Endometrial microvascular endothelial cells (primary cell): ENCODE results near the gene HPS1. TPM values are rescaled to one million over a fixed set of nuclear protein-coding genes. Genes with fewer than 3 reads are reported as not detected.

Source experiments
- in situ Hi-C: cut with HindIII; loops from 2 replicates; pipeline ENCODE4 v1.10.0; 2017; ENCODE audit warnings: low sequenced_read_pairs, low pct_unique_long_range_greater_than_20kb; ENCODE audit errors: inconsistent ontology term
- total RNA-seq: library from RNA; depleted of rRNA; stranded (reverse); fragments of >200 nt; gene quantifications from one replicate; pipeline ENCODE4 v1.2.3, GENCODE V29; 2015; ENCODE audit errors: inconsistent ontology term

Gene HPS1
- total RNA-seq, 1 donor from 2014 or later, result 44.5 TPM

DNA sequence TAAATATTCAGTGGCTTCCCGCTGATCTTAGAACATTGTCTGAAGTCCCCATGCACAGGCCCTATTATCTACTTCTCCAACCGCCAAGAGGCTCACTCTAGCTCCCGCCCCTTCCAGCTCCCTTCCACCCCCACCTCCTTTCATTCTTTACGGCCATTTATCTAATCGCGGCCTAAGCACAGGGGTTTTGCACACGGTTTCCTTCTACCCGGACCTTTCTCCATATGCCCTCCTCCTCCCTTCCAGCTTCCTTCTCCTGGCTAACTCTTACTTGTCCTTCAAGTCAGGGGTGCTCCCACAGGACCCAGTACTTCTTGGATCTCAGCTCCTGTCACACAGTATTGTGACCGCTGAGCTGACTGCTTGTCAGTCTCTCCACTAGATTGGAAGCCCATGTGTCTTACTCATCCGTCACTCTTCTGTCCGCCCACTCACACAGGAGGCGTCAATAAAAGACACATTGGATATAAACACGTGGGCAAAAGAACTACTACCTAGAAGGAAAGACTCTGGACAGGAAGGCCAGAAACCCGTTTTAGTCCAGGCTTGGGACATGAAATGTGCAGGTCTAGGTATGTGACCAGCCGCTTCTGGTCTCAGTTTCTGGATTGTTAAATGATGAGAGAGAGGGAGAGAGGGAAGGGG, 20.2 kb upstream of the HPS1 start:
- in situ Hi-C loops, result loop anchor here (25.0 kb wide), 1 partner anchor 770 kb away; the partner anchor contains the start of gene HPSE2

DNA sequence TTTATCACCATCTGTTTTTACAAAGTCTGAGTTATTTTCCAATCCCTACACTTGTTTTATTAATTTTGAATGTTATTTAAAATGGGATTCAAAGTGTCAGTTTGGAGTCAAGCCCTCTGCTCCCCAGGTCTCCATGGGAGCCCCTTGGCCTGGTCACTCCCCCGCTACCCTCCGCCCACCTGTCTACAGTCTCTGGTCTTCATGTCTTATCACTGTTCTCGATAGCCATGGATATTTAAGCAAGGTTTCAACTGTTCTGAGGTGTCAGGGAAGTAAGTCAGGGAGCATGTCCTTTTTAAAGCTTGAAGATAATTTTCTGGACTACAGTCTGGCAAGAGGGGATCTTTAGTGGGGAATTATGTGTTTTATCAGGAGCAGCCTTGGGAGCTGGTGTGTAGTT, 19.1 kb upstream of the HPS1 start:
- in situ Hi-C loops, result loop anchor here (25.0 kb wide), 1 partner anchor 771 kb away; the partner anchor contains the start of gene HPSE2

DNA sequence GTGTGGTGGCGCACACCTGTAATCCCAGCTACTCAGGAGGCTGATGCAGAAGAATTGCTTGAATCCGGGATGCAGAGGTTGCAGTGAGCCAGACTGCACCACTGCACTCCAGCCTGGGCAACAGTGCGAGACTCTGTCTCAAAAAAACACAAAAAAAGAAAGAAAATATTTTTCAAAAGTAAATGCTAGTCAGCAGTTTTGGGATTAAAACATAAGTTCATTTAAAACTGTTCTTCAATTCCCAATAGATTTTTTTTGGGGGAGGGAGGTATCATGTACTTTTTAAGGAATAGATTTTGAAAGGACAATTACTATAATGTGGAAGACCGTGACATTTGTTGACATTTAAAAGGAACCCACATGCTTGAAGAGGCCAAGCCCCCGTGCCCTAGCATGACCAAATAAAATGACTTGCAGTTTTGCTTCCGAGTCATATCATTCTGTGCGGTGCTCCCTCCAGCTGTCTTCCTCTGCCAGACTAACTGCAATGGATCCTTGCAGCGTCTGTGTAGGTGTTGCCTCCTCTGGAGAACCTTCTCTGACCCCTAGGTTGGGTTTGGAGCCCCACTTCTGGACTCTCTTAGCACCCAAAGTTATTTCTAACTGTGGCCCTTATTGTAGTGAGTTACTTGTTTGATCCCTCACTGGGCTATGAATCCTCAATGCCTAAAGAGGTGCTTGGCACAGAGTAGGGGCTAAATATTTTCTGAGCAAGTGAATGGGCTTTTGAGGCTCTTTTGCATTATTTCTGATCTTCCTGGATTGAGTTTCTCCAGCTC, 17.4 kb upstream of the HPS1 start:
- in situ Hi-C loops, result loop anchor here (25.0 kb wide), 1 partner anchor 773 kb away; the partner anchor contains the start of gene HPSE2

DNA sequence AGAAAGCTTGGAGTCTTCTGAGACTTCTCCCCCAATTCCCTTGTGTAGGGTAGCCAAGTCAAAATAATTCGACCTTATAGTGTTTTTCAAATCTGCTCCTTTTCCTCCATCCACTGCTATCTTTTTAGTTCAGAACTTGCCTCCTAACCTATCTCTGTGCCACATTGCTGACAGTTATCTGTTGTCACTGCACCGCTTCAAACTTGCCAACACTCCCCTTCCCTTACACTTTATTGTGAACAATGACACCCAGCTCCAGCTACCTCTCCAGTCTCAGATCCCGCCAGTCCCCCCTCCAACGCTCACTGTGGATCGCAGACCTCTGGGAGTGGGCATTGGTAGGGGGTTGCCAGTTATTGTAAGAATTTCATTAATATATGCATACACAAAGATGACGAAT, 16.3 kb upstream of the HPS1 start:
- in situ Hi-C loops, result loop anchor here (25.0 kb wide), 1 partner anchor 774 kb away; the partner anchor contains the start of gene HPSE2

DNA sequence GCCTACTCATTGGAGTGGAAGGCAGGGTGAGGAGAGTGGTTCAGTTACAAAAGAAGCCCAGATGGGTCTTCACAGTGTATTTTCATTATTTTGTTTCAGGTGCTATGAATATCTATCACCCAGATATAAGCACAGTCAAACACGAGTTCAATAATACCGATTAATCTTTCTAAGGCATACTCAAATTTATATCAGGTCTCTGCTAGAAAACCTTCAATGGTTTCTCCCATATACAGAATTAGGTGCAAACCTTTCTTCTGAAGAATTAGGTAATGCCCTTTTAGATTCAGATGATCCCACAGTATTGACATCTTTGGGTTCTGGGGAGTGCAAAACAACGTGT, 14.7 kb upstream of the HPS1 start:
- in situ Hi-C loops, result loop anchor here (25.0 kb wide), 1 partner anchor 776 kb away; the partner anchor contains the start of gene HPSE2

DNA sequence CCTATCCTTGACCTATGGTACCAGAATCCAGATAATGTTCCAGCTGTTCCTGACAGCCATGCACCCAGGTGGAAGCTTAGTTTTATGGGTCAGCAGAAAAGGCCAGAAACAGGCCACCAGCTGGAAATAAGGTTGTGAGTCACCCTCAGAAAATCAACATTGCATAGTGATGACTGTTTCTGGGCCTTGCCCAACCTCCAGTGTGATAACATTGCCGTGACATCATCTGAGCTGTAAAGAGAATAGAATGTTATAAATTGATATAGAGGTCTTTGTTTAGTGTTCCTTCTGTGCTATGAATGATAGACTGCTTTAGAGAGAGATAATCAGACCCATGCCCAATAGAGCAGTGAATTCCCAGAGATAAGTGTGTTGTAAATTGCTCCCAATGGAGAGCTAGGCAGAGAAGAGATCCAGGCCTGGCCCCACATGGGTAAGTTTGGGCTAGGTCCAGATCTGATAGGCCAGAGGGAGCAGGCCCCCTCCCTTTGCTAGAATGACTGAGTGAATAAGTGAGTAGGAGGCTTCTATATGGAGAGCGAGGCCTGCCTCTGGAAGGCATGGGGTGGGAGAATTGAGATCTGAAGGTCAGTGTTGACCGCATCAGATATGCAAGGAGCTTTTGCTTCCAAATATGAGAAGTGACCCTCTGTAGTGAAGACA, 14.2 kb upstream of the HPS1 start:
- in situ Hi-C loops, result loop anchor here (25.0 kb wide), 1 partner anchor 776 kb away; the partner anchor contains the start of gene HPSE2

DNA sequence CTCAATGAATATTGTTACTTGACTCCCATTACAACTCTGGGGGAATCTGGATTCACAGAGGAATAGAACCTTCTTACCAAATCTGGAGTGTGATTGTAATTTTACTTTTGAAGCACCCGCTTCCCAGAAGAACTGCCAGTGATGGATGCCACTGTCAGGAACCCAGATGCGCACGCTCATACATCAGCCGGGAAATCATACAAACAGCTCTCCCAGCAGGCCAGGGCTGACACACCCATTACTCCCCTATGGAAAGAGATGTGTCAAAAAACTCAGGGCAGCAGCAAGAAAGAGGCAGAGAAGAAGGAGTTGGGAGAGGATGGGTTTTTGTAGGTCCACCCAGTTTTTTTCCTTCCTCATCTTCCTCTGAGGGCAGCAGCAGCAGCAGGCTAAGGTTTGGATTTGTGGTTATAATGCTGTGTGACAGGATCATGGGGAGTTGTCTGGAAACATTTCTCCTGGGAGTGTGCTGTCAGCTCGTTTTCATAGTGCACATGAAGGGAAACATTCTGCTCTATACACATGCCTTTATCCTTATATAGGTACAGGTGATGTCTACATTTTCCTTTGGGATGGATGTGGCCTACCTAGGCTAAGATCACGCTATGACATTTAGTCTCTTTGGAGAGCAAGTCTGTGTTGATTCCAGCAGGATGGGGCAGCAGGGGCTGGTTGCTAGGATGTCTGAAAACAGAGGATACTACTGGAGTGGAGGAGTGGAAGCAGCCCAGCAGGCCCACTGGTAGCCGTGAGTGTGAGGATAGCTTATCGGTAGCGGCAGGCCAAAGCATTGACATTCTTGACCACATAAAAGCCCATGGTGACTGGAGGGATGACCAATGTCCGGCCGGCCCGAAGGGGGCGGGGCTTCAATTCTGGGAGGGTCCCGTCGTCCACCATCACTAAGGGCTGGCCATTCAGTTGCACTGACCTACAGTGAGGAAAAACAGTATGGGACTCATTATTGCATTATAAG, 12.4 kb upstream of the HPS1 start:
- in situ Hi-C loops, result loop anchor here (25.0 kb wide), 1 partner anchor 778 kb away; the partner anchor contains the start of gene HPSE2

DNA sequence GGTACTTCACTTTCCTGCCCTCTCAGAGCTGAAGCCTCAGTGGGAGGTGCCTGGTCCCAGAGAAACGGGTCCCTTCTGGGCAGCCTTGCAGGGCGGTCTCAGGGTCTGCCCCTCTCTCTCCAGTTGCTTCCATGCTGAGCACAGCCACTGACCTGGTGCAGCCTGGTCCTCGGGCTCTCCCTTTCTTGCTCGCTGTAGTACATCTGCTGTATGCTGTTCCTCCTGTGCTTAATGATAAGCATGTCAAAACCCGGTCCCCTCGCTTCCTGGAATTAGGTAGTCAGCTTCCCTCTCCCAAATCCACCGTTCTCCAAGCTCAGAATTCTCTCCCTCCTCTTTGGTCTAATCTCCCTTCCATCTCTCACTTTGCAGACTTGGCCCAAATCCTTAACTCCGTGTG, 11.0 kb upstream of the HPS1 start:
- in situ Hi-C loops, result loop anchor here (25.0 kb wide), 1 partner anchor 780 kb away; the partner anchor contains the start of gene HPSE2

DNA sequence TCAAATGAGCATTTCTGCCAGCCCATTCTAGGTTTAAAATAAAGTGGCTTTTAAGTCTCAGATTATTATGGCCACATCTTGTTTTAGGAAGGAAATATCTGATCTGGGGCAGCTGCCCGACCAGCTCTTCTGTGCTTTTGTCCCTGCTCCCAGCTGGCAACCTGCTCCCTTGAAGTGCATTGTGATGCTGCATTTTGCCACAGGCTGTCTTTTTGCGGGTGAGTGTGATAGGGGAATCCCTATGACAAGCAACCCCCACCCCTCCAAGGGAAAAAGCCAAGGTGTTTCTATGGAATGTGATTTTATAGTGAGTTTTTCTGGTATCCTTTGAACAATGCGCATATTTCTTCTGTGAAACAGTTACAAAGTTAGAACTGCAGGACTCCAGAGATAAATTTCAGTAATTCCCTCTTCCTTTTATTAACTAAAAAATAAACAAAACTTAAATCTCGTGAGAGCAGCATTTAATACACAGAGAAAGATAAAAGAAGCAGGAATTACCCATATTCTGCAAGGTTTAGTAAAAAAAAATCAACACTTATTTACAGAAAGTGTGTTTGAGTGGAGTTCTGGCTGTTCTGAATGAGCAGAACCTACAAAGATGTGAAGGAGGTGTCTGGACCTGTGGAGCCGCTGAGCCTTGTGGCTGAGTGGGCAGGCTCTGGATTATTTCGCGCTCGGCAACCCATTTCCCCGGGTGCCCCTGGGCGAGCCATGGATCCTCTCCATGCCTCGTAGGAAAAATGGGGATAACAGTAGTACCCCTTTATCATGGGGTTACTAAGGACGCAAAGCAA, 10.1 kb upstream of the HPS1 start:
- in situ Hi-C loops, result loop anchor here (25.0 kb wide), 1 partner anchor 780 kb away; the partner anchor contains the start of gene HPSE2

DNA sequence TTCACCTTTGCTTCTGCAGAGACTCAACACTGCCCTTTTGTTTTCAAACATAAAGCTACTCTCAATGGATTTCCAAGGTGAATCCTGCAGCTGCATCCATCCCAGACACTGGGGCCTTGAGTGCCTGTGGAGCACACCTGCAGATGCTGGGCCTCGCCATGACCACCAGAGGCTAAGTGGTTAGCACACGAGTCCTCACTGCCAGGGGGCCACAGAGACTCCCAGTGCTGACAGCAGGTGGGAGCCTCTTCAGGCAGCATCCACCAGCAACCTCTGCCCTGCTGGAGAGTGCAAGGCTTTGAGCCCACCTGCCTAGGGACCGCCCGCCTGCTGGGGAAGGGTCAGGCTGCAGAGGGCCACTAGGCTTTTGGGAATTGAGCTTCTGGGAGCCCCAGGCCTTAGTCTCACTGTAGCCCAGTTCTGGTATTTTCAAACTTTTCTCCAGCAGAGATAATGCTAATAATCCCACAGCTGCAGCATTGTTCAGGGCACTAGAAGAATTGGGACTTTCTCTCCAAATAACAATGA, 9.4 kb upstream of the HPS1 start:
- in situ Hi-C loops, result loop anchor here (25.0 kb wide), 1 partner anchor 781 kb away; the partner anchor contains the start of gene HPSE2

DNA sequence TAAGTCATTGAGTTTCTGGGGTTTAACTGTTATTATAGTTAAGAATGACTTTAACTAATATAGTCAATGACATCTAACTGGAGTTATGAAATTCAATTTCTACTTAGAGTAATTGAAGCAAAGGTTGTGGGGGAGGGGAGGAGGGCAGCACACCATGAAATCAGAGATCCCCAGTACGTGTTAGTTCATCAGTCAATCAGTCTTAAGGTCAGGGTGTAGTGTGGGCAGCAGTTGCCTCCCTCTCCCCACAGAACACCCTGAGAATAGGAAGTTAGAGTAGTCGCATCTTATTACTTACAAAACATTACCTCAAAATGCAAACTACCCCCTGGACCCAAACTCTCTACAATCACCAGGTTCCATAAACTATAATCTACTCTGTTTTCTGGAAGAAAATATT, 7.0 kb upstream of the HPS1 start:
- in situ Hi-C loops, result loop anchor here (25.0 kb wide), 1 partner anchor 784 kb away; the partner anchor contains the start of gene HPSE2

DNA sequence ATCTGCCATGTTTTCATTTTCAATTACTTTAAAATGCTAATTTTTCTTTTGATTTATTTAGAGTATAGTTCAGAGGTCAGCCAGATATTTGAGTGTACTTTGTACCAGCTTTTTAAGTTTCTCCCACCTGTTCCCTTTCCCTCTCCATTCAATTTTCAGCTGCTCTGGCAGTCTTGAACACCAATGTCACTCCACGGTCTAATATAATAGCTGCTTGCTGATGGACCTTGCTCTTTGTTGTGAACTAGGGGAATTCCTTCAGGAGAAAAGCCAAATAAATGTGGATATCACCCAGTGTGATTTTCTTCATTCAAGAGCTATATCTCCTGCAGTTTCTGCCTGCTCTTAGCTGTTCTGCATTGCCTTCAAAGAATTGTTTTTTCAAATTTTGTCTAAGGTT, 3.9 kb upstream of the HPS1 start:
- in situ Hi-C loops, result loop anchor here (25.0 kb wide), 1 partner anchor 787 kb away; the partner anchor contains the start of gene HPSE2

DNA sequence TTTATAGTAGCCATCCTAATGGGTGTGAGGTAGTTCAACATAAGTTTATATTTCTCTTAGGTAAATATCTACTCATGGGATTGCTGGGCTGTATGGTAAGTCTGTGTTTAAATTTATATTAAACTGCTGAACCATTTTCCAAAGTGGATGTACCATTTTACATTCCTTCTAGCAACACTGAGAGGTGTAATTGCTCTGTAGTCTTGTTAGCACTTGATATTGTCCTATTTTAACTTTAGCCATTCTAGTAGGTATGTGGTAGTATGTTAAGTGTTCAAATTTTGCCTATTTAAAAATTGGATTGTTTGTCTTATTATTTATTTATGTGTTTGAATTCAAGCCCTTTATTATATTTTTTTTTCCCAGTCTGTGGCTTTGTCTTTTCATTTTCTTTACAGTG, 2.6 kb upstream of the HPS1 start:
- in situ Hi-C loops, result no loop called here

DNA sequence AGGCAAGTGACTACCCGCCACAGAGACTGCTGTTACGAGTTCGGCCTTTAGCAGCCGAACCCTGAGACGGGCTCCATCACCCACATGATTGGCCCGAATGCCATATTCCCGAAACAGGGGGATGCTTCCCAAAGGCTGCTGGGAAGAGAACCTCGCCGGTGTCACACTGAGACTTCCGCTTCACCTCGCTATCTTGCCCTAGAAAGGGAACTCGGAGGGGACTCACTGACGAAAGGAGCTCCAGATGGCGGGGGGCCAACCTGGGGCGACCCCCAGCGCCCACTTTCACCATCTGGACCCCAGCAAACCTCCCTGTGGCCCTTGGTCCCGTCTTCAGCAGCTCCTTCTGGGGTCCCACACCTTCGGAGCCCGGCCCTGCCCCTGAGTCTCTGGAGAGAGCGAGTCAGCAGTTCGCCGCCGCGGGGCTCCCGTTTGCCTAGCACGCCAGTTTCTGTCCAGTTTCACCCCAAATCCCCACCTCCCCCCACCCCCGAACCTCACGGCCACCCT, 529 bp downstream of the HPS1 start:
- in situ Hi-C loops, result no loop called here

DNA sequence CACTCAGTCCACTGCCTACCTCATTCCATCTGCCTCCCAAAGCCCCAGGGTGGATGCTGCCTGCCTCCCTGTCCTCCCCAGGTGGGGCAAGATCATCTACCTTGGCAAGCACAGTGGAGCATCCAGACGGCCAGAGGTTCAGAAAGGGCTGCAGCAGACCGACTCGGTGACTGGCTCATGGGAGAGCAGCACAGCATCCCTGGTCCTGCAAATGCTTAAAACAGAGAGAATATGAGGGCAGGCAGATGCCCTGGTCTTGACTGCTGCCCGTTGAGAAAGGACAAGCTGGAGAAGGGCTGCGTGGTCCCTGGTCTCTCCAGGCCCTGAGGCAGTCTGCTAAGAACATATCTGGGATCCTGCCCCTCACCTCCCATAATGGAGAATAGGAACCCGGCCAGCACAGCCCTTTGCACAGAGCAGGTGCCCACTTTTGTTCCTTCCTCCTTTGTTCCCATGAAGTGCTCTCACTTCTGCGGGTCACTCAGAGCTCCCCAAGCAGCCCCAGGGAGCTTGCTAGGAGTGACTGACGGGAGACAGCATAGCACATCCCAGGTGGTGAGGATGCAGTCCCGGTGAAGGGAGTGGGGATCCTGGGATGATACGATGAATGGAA, 1.4 kb downstream of the HPS1 start:
- in situ Hi-C loops, result no loop called here

DNA sequence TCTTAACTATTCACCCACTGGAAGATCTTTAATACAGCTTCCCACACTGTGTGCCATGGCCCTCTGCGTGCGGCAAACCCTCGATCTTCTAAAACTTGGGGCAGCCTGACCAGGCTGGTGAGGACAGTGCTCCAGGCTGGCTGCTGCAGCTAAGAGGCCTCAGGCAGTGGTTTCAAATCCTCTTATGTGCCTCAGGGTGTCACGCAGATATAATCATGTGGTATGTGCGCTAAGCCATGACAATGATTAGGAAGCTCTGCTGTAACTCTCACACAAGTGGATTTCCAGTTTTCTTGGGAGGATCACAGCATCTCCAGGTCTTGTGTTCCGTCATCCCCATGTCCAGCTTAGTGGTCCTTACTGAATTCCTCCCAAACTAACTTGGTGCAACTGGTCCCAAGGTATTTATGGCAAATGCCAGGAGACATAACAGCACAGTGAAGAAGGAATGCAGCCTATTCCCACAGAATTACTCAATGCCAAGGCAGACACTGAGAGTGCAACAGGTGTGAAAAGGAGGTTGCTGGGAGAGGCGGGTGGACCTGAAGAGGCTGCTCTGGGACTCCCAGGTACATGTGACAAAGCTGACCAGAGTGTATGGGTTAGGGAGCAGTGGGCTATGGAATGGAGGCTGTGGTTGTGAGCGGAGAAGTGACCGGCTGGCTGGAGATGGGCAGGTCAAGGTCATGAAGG, 2.3 kb downstream of the HPS1 start:
- in situ Hi-C loops, result no loop called here
